Neural cell (in vitro differentiated cells): ENCODE data around the gene TSNAX. TPM values are rescaled to one million over a fixed set of nuclear protein-coding genes. Genes with fewer than 3 reads are reported as not detected.

ENCODE experiments used
- H2AFZ ChIP-seq: fragments of 200-600, 300-800 bp; sonication (generic), shearing (Covaris generic); 2 replicates; pipeline ENCODE4 v1.6.0; 2014; ENCODE audit warnings: low read depth, mild to moderate bottlenecking, antibody characterized with exemption, low read length, moderate library complexity
- H3F3A ChIP-seq: fragments of 200-600 bp; shearing (Covaris generic); 2 replicates; pipeline ENCODE4 v1.6.1; 2016; ENCODE audit warnings: mild to moderate bottlenecking, moderate library complexity, mixed read lengths, antibody characterized with exemption, low read length; ENCODE audit not compliant: insufficient read depth, poor library complexity, severe bottlenecking
- H3K27ac ChIP-seq: fragments of 200-600, 300-800 bp; sonication (generic), shearing (Covaris generic); 2 replicates; pipeline ENCODE4 v1.5.1; 2014; ENCODE audit warnings: mild to moderate bottlenecking, low read length, moderate library complexity
- H3K27me3 ChIP-seq: fragments of 300-800, 200-600 bp; sonication (generic), shearing (Covaris generic); 2 replicates; pipeline ENCODE4 v1.6.0; 2014; ENCODE audit warnings: mild to moderate bottlenecking, low read depth, low read length, moderate library complexity; ENCODE audit not compliant: insufficient read depth
- H3K36me3 ChIP-seq: fragments of 300-800, 200-600 bp; sonication (generic), shearing (Covaris generic); 2 replicates; pipeline ENCODE4 v1.5.1; 2014; ENCODE audit warnings: mild to moderate bottlenecking, antibody characterized with exemption, low read length, moderate library complexity; ENCODE audit not compliant: insufficient read depth
- H3K4me2 ChIP-seq: fragments of 300-800, 200-600 bp; sonication (generic), shearing (Covaris generic); 2 replicates; pipeline ENCODE4 v1.6.0; 2014; ENCODE audit warnings: mild to moderate bottlenecking, low read length
- H3K4me3 ChIP-seq: fragments of 300-800, 200-600 bp; sonication (generic), shearing (Covaris generic); 2 replicates; pipeline ENCODE4 v1.5.1; 2014; ENCODE audit warnings: mild to moderate bottlenecking, low read length, moderate library complexity
- H3K79me2 ChIP-seq: fragments of 200-600 bp; shearing (Covaris generic); replicated peaks from 2 replicates; pipeline ENCODE4 v1.6.0; 2014; ENCODE audit warnings: mild to moderate bottlenecking, low read length, moderate library complexity; ENCODE audit not compliant: insufficient read depth
- H3K9ac ChIP-seq: fragments of 300-800, 200-600 bp; sonication (generic), shearing (Covaris generic); 2 replicates; pipeline ENCODE4 v1.6.1; 2016; ENCODE audit warnings: mild to moderate bottlenecking, low read length, mixed read lengths
- H3K9me2 ChIP-seq: fragments of 200-600 bp; shearing (Covaris generic); 2 replicates; pipeline ENCODE4 v1.6.1; 2016; ENCODE audit warnings: mild to moderate bottlenecking, low read length, mixed read lengths; ENCODE audit not compliant: insufficient read depth
- H3K9me3 ChIP-seq: fragments of 200-600, 300-800 bp; sonication (generic), shearing (Covaris generic); 2 replicates; pipeline ENCODE4 v1.6.1; 2016; ENCODE audit warnings: mild to moderate bottlenecking, mixed run types, low read length, moderate library complexity, mixed read lengths
- H4K20me1 ChIP-seq: fragments of 200-600 bp; shearing (Covaris generic); 2 replicates; pipeline ENCODE4 v1.6.1; 2016; ENCODE audit warnings: mild to moderate bottlenecking, mixed run types; ENCODE audit not compliant: insufficient read depth
- CTCF ChIP-seq: fragments of 450-650 bp; IDR thresholded peaks from 2 replicates; pipeline ENCODE4 v1.5.1; 2014; ENCODE audit warnings: antibody characterized with exemption, mild to moderate bottlenecking, moderate library complexity; ENCODE audit not compliant: poor library complexity, severe bottlenecking
- EP300 ChIP-seq: fragments of 450-650 bp; conservative IDR thresholded peaks from 2 replicates; pipeline ENCODE4 v1.6.1; 2014; ENCODE audit warnings: antibody characterized with exemption, mild to moderate bottlenecking, moderate library complexity; ENCODE audit not compliant: poor library complexity, severe bottlenecking
- EZH2 ChIP-seq: fragments of 200-600, 300-800 bp; shearing (Covaris generic), sonication (generic); IDR thresholded peaks from 2 replicates; pipeline ENCODE4 v1.6.1; 2014; ENCODE audit warnings: antibody characterized with exemption, low read length, borderline replicate concordance, mild to moderate bottlenecking; ENCODE audit not compliant: insufficient read depth, poor library complexity, severe bottlenecking
- MXI1 ChIP-seq: fragments of 450-650 bp; conservative IDR thresholded peaks from 2 replicates; pipeline ENCODE4 v1.6.1; 2014; ENCODE audit warnings: antibody characterized with exemption, mild to moderate bottlenecking; ENCODE audit not compliant: poor library complexity, severe bottlenecking
- POLR2AphosphoS5 ChIP-seq: IDR thresholded peaks from 2 replicates; pipeline ENCODE4 v1.6.1; 2012
- RAD21 ChIP-seq: fragments of 450-650 bp; conservative IDR thresholded peaks from 2 replicates; pipeline ENCODE4 v1.6.1; 2014; ENCODE audit warnings: antibody characterized with exemption, mild to moderate bottlenecking, moderate library complexity
- REST ChIP-seq: IDR thresholded peaks from 2 replicates; pipeline ENCODE4 v1.6.1; 2012; ENCODE audit warnings: borderline replicate concordance
- SMC3 ChIP-seq: fragments of 450-650 bp; conservative IDR thresholded peaks from 2 replicates; pipeline ENCODE4 v1.6.1; 2014; ENCODE audit warnings: antibody characterized with exemption, mild to moderate bottlenecking, moderate library complexity; ENCODE audit not compliant: poor library complexity
- TAF1 ChIP-seq: IDR thresholded peaks from 2 replicates; pipeline ENCODE4 v1.6.1; 2012; ENCODE audit warnings: low read depth
- polyA plus RNA-seq: library from polyadenylated mRNA; depleted of rRNA; stranded (reverse); fragments of >200 nt; gene quantifications from 2 replicates; pipeline ENCODE4 v1.2.3, GENCODE V29; 2014

Gene TSNAX
- polyA plus RNA-seq, 1 donor from 2014 or later, result 55.2 TPM

- Histone ChIP-seq H3K79me2 (no peaks in the 10 kb centered on the region), H3K36me3 (no peaks in the 10 kb centered on the region), H3K27me3 (no peaks in the 10 kb centered on the region), H2AFZ (no peak overlapping the region), H3F3A (no peaks in the 10 kb centered on the region), H3K4me2 (no peak overlapping the region), H3K9me2 (no peaks in the 10 kb centered on the region), H3K9me3 (no peaks in the 10 kb centered on the region), H3K27ac (no peak overlapping the region), H3K9ac (no peak overlapping the region), H4K20me1 (no peaks in the 10 kb centered on the region), H3K4me3 (no peak overlapping the region)
- no peak for TF ChIP-seq EZH2
- no peak for TF ChIP-seq POLR2AphosphoS5
- TF ChIP-seq MXI1, result no peak
- no peak for TF ChIP-seq RAD21
- no peak for TF ChIP-seq CTCF
- TF ChIP-seq REST, result no peak
- TF ChIP-seq EP300, result no peak
- TF ChIP-seq TAF1, result no peak
Measured at GRCh38 chr1:231485029-231485784, 43.3 kb upstream of the TSNAX start.

GRCh38 chr1:231487019-231487418 lies 41.5 kb upstream of the TSNAX start:
- no peak overlapping the region for H3K4me2 ChIP-seq
- no peak overlapping the region for H2AFZ ChIP-seq
- H4K20me1 ChIP-seq, result no peaks in the 10 kb centered on the region
- no peaks in the 10 kb centered on the region for H3F3A ChIP-seq
- no peak for TF ChIP-seq EP300
- TF ChIP-seq EZH2, result no peak
- no peak for TF ChIP-seq RAD21
- TF ChIP-seq TAF1, result no peak
- no peak for TF ChIP-seq MXI1
- no peak for TF ChIP-seq SMC3
- TF ChIP-seq REST, result no peak
- no peak for TF ChIP-seq POLR2AphosphoS5
- no peaks in the 10 kb centered on the region for H3K9me3 ChIP-seq
- no peak overlapping the region for H3K4me3 ChIP-seq
- no peaks in the 10 kb centered on the region for H3K36me3 ChIP-seq
- no peak overlapping the region for H3K9ac ChIP-seq
- no peaks in the 10 kb centered on the region for H3K27me3 ChIP-seq
- H3K27ac ChIP-seq, result no peak overlapping the region
- no peaks in the 10 kb centered on the region for H3K9me2 ChIP-seq
- no peaks in the 10 kb centered on the region for H3K79me2 ChIP-seq
